Osteocyte (in vitro differentiated cells): ENCODE results near the gene UNG. TPM values are rescaled to one million over a fixed set of nuclear protein-coding genes. Genes with fewer than 3 reads are reported as not detected.

Experiments used
- DNase-seq: peaks from one replicate; pipeline ENCODE4 v3.0.0; 2021; ENCODE audit warnings: mixed read lengths; ENCODE audit not compliant: unreplicated experiment; ENCODE audit errors: extremely low spot score
- H3K27ac Mint-ChIP-seq: one replicate; pipeline ENCODE4 v1.8.0; 2021; ENCODE audit warnings: mild to moderate bottlenecking, mixed read lengths; ENCODE audit not compliant: unreplicated experiment
- H3K27me3 Mint-ChIP-seq: one replicate; pipeline ENCODE4 v1.8.0; 2021; ENCODE audit warnings: mixed read lengths; ENCODE audit not compliant: unreplicated experiment
- H3K36me3 Mint-ChIP-seq: one replicate; pipeline ENCODE4 v1.8.0; 2021; ENCODE audit warnings: mixed read lengths; ENCODE audit not compliant: unreplicated experiment
- H3K4me1 Mint-ChIP-seq: one replicate; pipeline ENCODE4 v1.8.0; 2021; ENCODE audit warnings: mixed read lengths; ENCODE audit not compliant: unreplicated experiment
- H3K4me3 Mint-ChIP-seq: one replicate; pipeline ENCODE4 v1.8.0; 2021; ENCODE audit warnings: mild to moderate bottlenecking, moderate library complexity, mixed read lengths; ENCODE audit not compliant: unreplicated experiment
- H3K9me3 Mint-ChIP-seq: one replicate; pipeline ENCODE4 v1.8.0; 2021; ENCODE audit warnings: mixed read lengths; ENCODE audit not compliant: unreplicated experiment
- CTCF ChIP-seq: fragments of 200-600 bp; sonication (generic); IDR thresholded peaks from 2 replicates; pipeline ENCODE4 v1.5.0; 2021; ENCODE audit warnings: antibody characterized with exemption, mild to moderate bottlenecking, moderate library complexity
- total RNA-seq: library from RNA; stranded (reverse); gene quantifications from 2 replicates; pipeline ENCODE4 v1.2.1, GENCODE V29; 2021

Gene UNG
- total RNA-seq, 1 donor from 2014 or later, result 18.6 TPM

GRCh38 chr12:109120557-109120956 lies 23.2 kb downstream of the UNG start:
- H3K4me1 Mint-ChIP-seq, result peaks cover 3% of the 10 kb centered on the region
- no peaks in the 10 kb centered on the region for H3K9me3 Mint-ChIP-seq
- no peak for TF ChIP-seq CTCF
- H3K27ac Mint-ChIP-seq, result no peak overlapping the region
- H3K36me3 Mint-ChIP-seq, result no peaks in the 10 kb centered on the region
- peaks cover 7% of the 10 kb centered on the region for H3K27me3 Mint-ChIP-seq
- H3K4me3 Mint-ChIP-seq, result no peak overlapping the region
- no peak for DNase-seq

GRCh38 chr12:109121346-109121880 lies 24.0 kb downstream of the UNG start:
- H3K27ac Mint-ChIP-seq, result no peak overlapping the region
- no peak overlapping the region for H3K4me3 Mint-ChIP-seq
- H3K4me1 Mint-ChIP-seq, result no peaks in the 10 kb centered on the region
- peaks cover 7% of the 10 kb centered on the region for H3K27me3 Mint-ChIP-seq
- no peak for TF ChIP-seq CTCF
- no peaks in the 10 kb centered on the region for H3K9me3 Mint-ChIP-seq
- DNase-seq, result no peak
- no peaks in the 10 kb centered on the region for H3K36me3 Mint-ChIP-seq

GRCh38 chr12:109124878-109125648 lies 27.7 kb downstream of the UNG start:
- no peak overlapping the region for H3K4me3 Mint-ChIP-seq
- no peaks in the 10 kb centered on the region for H3K9me3 Mint-ChIP-seq
- TF ChIP-seq CTCF, result no peak
- no peaks in the 10 kb centered on the region for H3K4me1 Mint-ChIP-seq
- no peak overlapping the region for H3K27ac Mint-ChIP-seq
- DNase-seq, result no peak
- peaks cover 13% of the 10 kb centered on the region for H3K27me3 Mint-ChIP-seq
- no peaks in the 10 kb centered on the region for H3K36me3 Mint-ChIP-seq

GRCh38 chr12:109125791-109126190 lies 28.4 kb downstream of the UNG start:
- no peaks in the 10 kb centered on the region for H3K36me3 Mint-ChIP-seq
- peaks cover 15% of the 10 kb centered on the region for H3K27me3 Mint-ChIP-seq
- no peaks in the 10 kb centered on the region for H3K9me3 Mint-ChIP-seq
- DNase-seq, result no peak
- H3K27ac Mint-ChIP-seq, result no peak overlapping the region
- H3K4me3 Mint-ChIP-seq, result no peak overlapping the region
- no peaks in the 10 kb centered on the region for H3K4me1 Mint-ChIP-seq
- TF ChIP-seq CTCF, result no peak

- H3K9me3 Mint-ChIP-seq, result no peaks in the 10 kb centered on the region
- DNase-seq, result no peak
- no peaks in the 10 kb centered on the region for H3K4me1 Mint-ChIP-seq
- H3K27me3 Mint-ChIP-seq, result peaks cover 17% of the 10 kb centered on the region
- no peak for TF ChIP-seq CTCF
- H3K36me3 Mint-ChIP-seq, result no peaks in the 10 kb centered on the region
- H3K27ac Mint-ChIP-seq, result no peak overlapping the region
- no peak overlapping the region for H3K4me3 Mint-ChIP-seq
These were observed 29.4 kb downstream of the UNG start for GRCh38 chr12:109126784-109127183.
